H9 (cell line): ENCODE data around the gene RPL27A. TPM values are rescaled to one million over a fixed set of nuclear protein-coding genes. Genes with fewer than 3 reads are reported as not detected.

Source experiments
- DNase-seq: peaks from one replicate; pipeline ENCODE4 v3.0.0-alpha.2; 2017
- H2AFZ ChIP-seq: one replicate; pipeline ENCODE4 v1.6.1; 2013; ENCODE audit warnings: mild to moderate bottlenecking, low read length, control low read depth, moderate library complexity
- H2AK5ac ChIP-seq: 2 replicates; pipeline ENCODE4 v1.6.1; 2013; ENCODE audit warnings: low read length, control low read depth, mixed read lengths; ENCODE audit not compliant: insufficient read length
- H2BK120ac ChIP-seq: one replicate; pipeline ENCODE4 v1.6.1; 2013; ENCODE audit warnings: low read depth, mild to moderate bottlenecking, low read length, control low read depth, inconsistent platforms; ENCODE audit not compliant: poor library complexity, severe bottlenecking
- H2BK12ac ChIP-seq: 2 replicates; pipeline ENCODE4 v1.6.1; 2013; ENCODE audit warnings: low read length, control low read depth, mixed read lengths, low read depth; ENCODE audit not compliant: insufficient read length
- H2BK15ac ChIP-seq: 2 replicates; pipeline ENCODE4 v1.6.1; 2013; ENCODE audit warnings: low read depth, low read length, control low read depth
- H2BK20ac ChIP-seq: one replicate; pipeline ENCODE4 v1.6.1; 2013; ENCODE audit warnings: low read depth, mild to moderate bottlenecking, low read length, control low read depth, inconsistent platforms; ENCODE audit not compliant: poor library complexity, severe bottlenecking
- H2BK5ac ChIP-seq: 2 replicates; pipeline ENCODE4 v1.6.1; 2013; ENCODE audit warnings: low read length, control low read depth, mixed read lengths; ENCODE audit not compliant: insufficient read length
- H3K14ac ChIP-seq: 2 replicates; pipeline ENCODE4 v1.6.1; 2013; ENCODE audit warnings: low read length, control low read depth; ENCODE audit not compliant: insufficient read depth
- H3K18ac ChIP-seq: 2 replicates; pipeline ENCODE4 v1.6.1; 2013; ENCODE audit warnings: low read depth, mild to moderate bottlenecking, mixed read lengths, low read length, control low read depth; ENCODE audit not compliant: insufficient read length
- H3K23ac ChIP-seq: 2 replicates; pipeline ENCODE4 v1.6.1; 2013; ENCODE audit warnings: low read length, control low read depth, mixed read lengths, low read depth; ENCODE audit not compliant: insufficient read length
- H3K23me2 ChIP-seq: 2 replicates; pipeline ENCODE4 v1.6.1; 2013; ENCODE audit warnings: low read depth, mild to moderate bottlenecking, mixed read lengths, low read length, control low read depth; ENCODE audit not compliant: insufficient read length, poor library complexity, severe bottlenecking
- H3K27ac ChIP-seq: 2 replicates; pipeline ENCODE4 v1.5.1; 2013; ENCODE audit warnings: low read length, control low read depth, mixed read lengths, low read depth; ENCODE audit not compliant: insufficient read length
- H3K27me3 ChIP-seq: 2 replicates; pipeline ENCODE4 v1.6.1; 2013; ENCODE audit warnings: low read length, control low read depth, inconsistent platforms; ENCODE audit not compliant: insufficient read depth
- H3K4ac ChIP-seq: 2 replicates; pipeline ENCODE4 v1.6.1; 2013; ENCODE audit warnings: low read depth, mild to moderate bottlenecking, control low read depth, inconsistent platforms, low read length, moderate library complexity
- H3K4me1 ChIP-seq: 2 replicates; pipeline ENCODE4 v1.6.1; 2013; ENCODE audit warnings: low read length, control low read depth, inconsistent platforms; ENCODE audit not compliant: insufficient read depth
- H3K4me2 ChIP-seq: 2 replicates; pipeline ENCODE4 v1.6.1; 2013; ENCODE audit warnings: low read length, control low read depth, mixed read lengths; ENCODE audit not compliant: insufficient read length, insufficient read depth
- H3K56ac ChIP-seq: 2 replicates; pipeline ENCODE4 v1.6.1; 2013; ENCODE audit warnings: low read depth, mild to moderate bottlenecking, mixed read lengths, low read length, control low read depth; ENCODE audit not compliant: insufficient read length
- H3K79me1 ChIP-seq: 2 replicates; pipeline ENCODE4 v1.6.1; 2013; ENCODE audit warnings: low read depth, mild to moderate bottlenecking, moderate library complexity, low read length, control low read depth, inconsistent platforms; ENCODE audit not compliant: insufficient read depth, poor library complexity, severe bottlenecking
- H3K79me2 ChIP-seq: 2 replicates; pipeline ENCODE4 v1.6.1; 2013; ENCODE audit warnings: low read length, control low read depth, inconsistent platforms; ENCODE audit not compliant: insufficient read depth
- H3K9ac ChIP-seq: 2 replicates; pipeline ENCODE4 v1.6.1; 2013; ENCODE audit warnings: low read length, control low read depth, mixed read lengths; ENCODE audit not compliant: insufficient read length; ENCODE audit errors: extremely low read depth
- H3K9me3 ChIP-seq: one replicate; pipeline ENCODE4 v1.6.1; 2013; ENCODE audit warnings: low read depth, low read length, inconsistent platforms; ENCODE audit not compliant: control insufficient read depth
- H3T11ph ChIP-seq: one replicate; pipeline ENCODE4 v1.6.1; 2013; ENCODE audit warnings: mild to moderate bottlenecking, low read length, control low read depth, inconsistent platforms
- H4K20me1 ChIP-seq: one replicate; pipeline ENCODE4 v1.6.1; 2013; ENCODE audit not compliant: control insufficient read depth, insufficient read length, insufficient read depth
- H4K5ac ChIP-seq: 2 replicates; pipeline ENCODE4 v1.6.1; 2013; ENCODE audit warnings: low read depth, mild to moderate bottlenecking, mixed read lengths, low read length, control low read depth; ENCODE audit not compliant: insufficient read length
- H4K8ac ChIP-seq: replicated peaks from 2 replicates; pipeline ENCODE4 v1.6.1; 2013; ENCODE audit warnings: low read length, control low read depth, mixed read lengths, low read depth; ENCODE audit not compliant: insufficient read length
- H4K91ac ChIP-seq: 2 replicates; pipeline ENCODE4 v1.6.1; 2013; ENCODE audit warnings: low read depth, mild to moderate bottlenecking, moderate library complexity, mixed read lengths, low read length, control low read depth; ENCODE audit not compliant: insufficient read length
- H3K27ac Mint-ChIP-seq, 3 experiments: 2 replicates in 2 of 3; 3 replicates in 1 of 3; pipeline ENCODE4 v1.8.0; 2020 to 2021; ENCODE audit warnings: mixed read lengths in 3 of 3, mild to moderate bottlenecking in 1 of 3, moderate library complexity in 1 of 3
- H3K27me3 Mint-ChIP-seq: 2 replicates; pipeline ENCODE4 v1.8.0; 2021; ENCODE audit warnings: low read depth, mild to moderate bottlenecking, moderate library complexity, mixed read lengths
- H3K36me3 Mint-ChIP-seq, 3 experiments: 2 replicates in 2 of 3; 3 replicates in 1 of 3; pipeline ENCODE4 v1.8.0; 2020 to 2021; ENCODE audit warnings: low read depth in 3 of 3, mixed read lengths in 3 of 3; ENCODE audit not compliant: insufficient read depth in 1 of 3
- H3K4me1 Mint-ChIP-seq, 2 experiments: 2 replicates each; pipeline ENCODE4 v1.8.0; 2020; ENCODE audit warnings: mixed read lengths in 2 of 2
- H3K4me3 Mint-ChIP-seq, 2 experiments: 2 replicates in 1 of 2; 3 replicates in 1 of 2; pipeline ENCODE4 v1.8.0; 2020 to 2021; ENCODE audit warnings: mild to moderate bottlenecking in 2 of 2, mixed read lengths in 2 of 2, moderate library complexity in 1 of 2
- H3K9me3 Mint-ChIP-seq, 2 experiments: 2 replicates in 1 of 2; 3 replicates in 1 of 2; pipeline ENCODE4 v1.8.0; 2020; ENCODE audit warnings: mild to moderate bottlenecking in 2 of 2, mixed read lengths in 2 of 2, moderate library complexity in 1 of 2
- CTCF ChIP-seq: fragments of 200-600 bp; sonication (generic); conservative IDR thresholded peaks from 3 replicates; pipeline ENCODE4 v1.8.0; 2021; ENCODE audit warnings: antibody characterized with exemption, mild to moderate bottlenecking
- WGBS: extraction: QIAGEN DNeasy Blood & Tissue Kit; methylation state at CpG from one replicate; pipeline ENCODE4 v1.1.7; 2013; ENCODE audit warnings: missing lambda C conversion rate, low lambda C conversion rate, mixed read lengths; ENCODE audit not compliant: insufficient read length; ENCODE audit errors: extremely low coverage; 5-methylcytosine and 5-hydroxymethylcytosine counted together
- total RNA-seq: library from RNA; stranded (reverse); gene quantifications from 2 replicates; pipeline ENCODE4 v1.2.1, GENCODE V29; 2021

RPL27A gene
- total RNA-seq, 1 experiment from 2014 or later: 1,152 TPM

- H4K91ac ChIP-seq: no peak overlapping the region
- no peak overlapping the region for H2AK5ac ChIP-seq
- no peak overlapping the region for H3T11ph ChIP-seq
- H3K79me1 ChIP-seq: no peaks in the 10 kb centered on the region
- WGBS: no CpG with 5 or more reads among the region's 4 CpGs
- H2BK120ac ChIP-seq: no peak overlapping the region
- Mint-ChIP-seq H3K4me1 (peaks cover 0 to 3% of the 10 kb centered on the region in 2 experiments; a peak in 2 of 4 replicates), H3K9me3 (no peaks in the 10 kb centered on the region), H3K27ac (no peak overlapping the region), H3K4me3 (no peak overlapping the region), H3K36me3 (no peaks in the 10 kb centered on the region; a peak in 2 of 7 replicates), H3K27me3 (no peaks in the 10 kb centered on the region)
- no peak overlapping the region for H2BK12ac ChIP-seq
- no peak overlapping the region for H3K23ac ChIP-seq
- H3K56ac ChIP-seq: no peak overlapping the region
- H3K27me3 ChIP-seq: no peaks in the 10 kb centered on the region
- no peak overlapping the region for H3K14ac ChIP-seq
- no peak overlapping the region for H2AFZ ChIP-seq
- no peak for DNase-seq
- H4K8ac ChIP-seq: no peak overlapping the region
- no peak overlapping the region for H2BK20ac ChIP-seq
- no peak overlapping the region for H2BK5ac ChIP-seq
- no peak overlapping the region for H3K4ac ChIP-seq
- no peak overlapping the region for H3K9ac ChIP-seq
- H4K20me1 ChIP-seq: no peaks in the 10 kb centered on the region
- H3K23me2 ChIP-seq: no peaks in the 10 kb centered on the region
- H3K79me2 ChIP-seq: no peaks in the 10 kb centered on the region
- H3K27ac ChIP-seq: no peak overlapping the region
- H3K18ac ChIP-seq: no peak overlapping the region
- H3K4me1 ChIP-seq: no peaks in the 10 kb centered on the region
- H3K9me3 ChIP-seq: no peaks in the 10 kb centered on the region
- no peak overlapping the region for H2BK15ac ChIP-seq
- no peak for TF ChIP-seq CTCF
- no peak overlapping the region for H4K5ac ChIP-seq
- no peak overlapping the region for H3K4me2 ChIP-seq
These were observed 35.7 kb upstream of the RPL27A start for GRCh38 chr11:8646873-8647272.
